SKM-1 (cell line): ENCODE measurements around the gene ROBO1.

Experiments used
- DNase-seq: peaks from one replicate; lab custom pipeline; 2025; ENCODE audit not compliant: unreplicated experiment; lab: John Stamatoyannopoulos, UW

Gene ROBO1

GRCh38 chr3:78601249-78601648 is 1166.5 kb downstream of the ROBO1 start:
- no peak for DNase-seq

GRCh38 chr3:78589778-78590177 is 1178.0 kb downstream of the ROBO1 start:
- DNase-seq, result no peak

GRCh38 chr3:78588906-78589621 is 1178.7 kb downstream of the ROBO1 start:
- no peak for DNase-seq

- peak; percentile 11 for DNase-seq
These were observed 1187.1 kb downstream of the ROBO1 start for GRCh38 chr3:78580681-78581080.

- no peak for DNase-seq
These were observed 1196.3 kb downstream of the ROBO1 start for GRCh38 chr3:78571486-78571885.

GRCh38 chr3:78570496-78570895 is 1197.3 kb downstream of the ROBO1 start:
- DNase-seq, result no peak

- DNase-seq, result no peak
These were observed 1198.0 kb downstream of the ROBO1 start for GRCh38 chr3:78569804-78570203.

- no peak for DNase-seq
These were observed 1202.1 kb downstream of the ROBO1 start for GRCh38 chr3:78565712-78566111.

- DNase-seq, result peak; percentile 24
These were observed 1205.5 kb downstream of the ROBO1 start for GRCh38 chr3:78562328-78562727.
